Sigmoid colon (tissue), 7 donors: ENCODE measurements around the gene SPEM1. TPM values are rescaled to one million over a fixed set of nuclear protein-coding genes. Genes with fewer than 3 reads are reported as not detected.

Experiments
- DNase-seq: peaks from one replicate; pipeline ENCODE4 v3.0.0-alpha.2; 2019
- H3K27ac ChIP-seq, 4 donors: fragments of 200-600 bp; sonication (generic); one replicate each; pipeline ENCODE4 v1.5.1; 2016 to 2019; ENCODE audit warnings: mild to moderate bottlenecking in 1 of 4
- H3K27me3 ChIP-seq, 3 donors: fragments of 200-600 bp; sonication (generic); one replicate each; pipeline ENCODE4 v1.5.1; 2019; ENCODE audit warnings: mild to moderate bottlenecking in 1 of 3
- H3K36me3 ChIP-seq, 4 donors: fragments of 200-600 bp; sonication (generic); one replicate each; pipeline ENCODE4 v1.5.1; 2016 to 2019
- H3K4me1 ChIP-seq, 4 donors: fragments of 200-600 bp; sonication (generic); one replicate each; pipeline ENCODE4 v1.5.1; 2017 to 2019
- H3K4me3 ChIP-seq, 4 donors: fragments of 200-600 bp; sonication (generic); one replicate each; pipeline ENCODE4 v1.5.1; 2017 to 2019; ENCODE audit warnings: mild to moderate bottlenecking in 2 of 4, moderate library complexity in 1 of 4
- H3K9me3 ChIP-seq, 4 donors: fragments of 200-600 bp in 3 of 4; sonication (generic) in 3 of 4; one replicate each; pipeline versions ENCODE4 v1.5.1 to v1.6.1; 2013 to 2019
- CTCF ChIP-seq, 4 experiments: fragments of 450-650 bp in 3 of 4; fragments of 200-600 bp in 1 of 4; IDR thresholded peaks; one replicate each; pipeline ENCODE4 v1.5.1; 2016 to 2019; ENCODE audit warnings: antibody characterized with exemption in 4 of 4, mild to moderate bottlenecking in 3 of 4, moderate library complexity in 2 of 4
- EP300 ChIP-seq, 4 donors: sonication (generic); formaldehyde crosslinking; IDR thresholded peaks; one replicate each; pipeline ENCODE4 v1.6.1; 2017; ENCODE audit warnings: antibody characterized with exemption in 4 of 4
- POLR2A ChIP-seq, 2 donors: fragments of 450-650 bp; IDR thresholded peaks; one replicate each; pipeline ENCODE4 v1.6.1; 2016; ENCODE audit warnings: antibody characterized with exemption in 2 of 2, mild to moderate bottlenecking in 2 of 2, moderate library complexity in 2 of 2
- POLR2AphosphoS5 ChIP-seq, 4 donors: sonication (generic); formaldehyde crosslinking; IDR thresholded peaks; one replicate each; pipeline ENCODE4 v1.6.1; 2017; ENCODE audit warnings: antibody characterized with exemption in 4 of 4
- WGBS, 2 donors: extraction: QIAGEN DNeasy Blood & Tissue Kit; methylation state at CpG; one replicate each; pipeline ENCODE4 v1.1.7; 2013; 5-methylcytosine and 5-hydroxymethylcytosine counted together
- intact Hi-C: fragments of 100-400 bp; cut with DNase I; formaldehyde crosslinking; loops from one replicate; pipeline ENCODE4 v1.15.1; 2023
- polyA plus RNA-seq, 3 donors: library from polyadenylated mRNA; stranded (reverse); fragments of 200-250 nt; gene quantifications; one replicate each; pipeline ENCODE4 v1.2.3, GENCODE V29; 2013
- total RNA-seq, 4 donors: library from RNA; depleted of rRNA; stranded (reverse); fragments of >200 nt; gene quantifications; one replicate each; pipeline ENCODE4 v1.1.0, GENCODE V29; 2016
- donor health status: healthy with polysubstance abuse.
- donor health status: Bipolar disorder and iron deficiency.
- donor health status: healthy.

The SPEM1 gene, protein sequence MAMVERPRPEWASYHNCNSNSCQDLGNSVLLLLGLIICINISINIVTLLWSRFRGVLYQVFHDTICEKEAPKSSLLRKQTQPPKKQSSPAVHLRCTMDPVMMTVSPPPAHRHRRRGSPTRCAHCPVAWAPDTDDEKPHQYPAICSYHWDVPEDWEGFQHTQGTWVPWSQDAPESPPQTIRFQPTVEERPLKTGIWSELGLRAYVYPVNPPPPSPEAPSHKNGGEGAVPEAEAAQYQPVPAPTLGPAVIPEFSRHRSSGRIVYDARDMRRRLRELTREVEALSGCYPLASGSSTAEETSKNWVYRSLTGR
- total RNA-seq (not detected), polyA plus RNA-seq (not detected)

DNA sequence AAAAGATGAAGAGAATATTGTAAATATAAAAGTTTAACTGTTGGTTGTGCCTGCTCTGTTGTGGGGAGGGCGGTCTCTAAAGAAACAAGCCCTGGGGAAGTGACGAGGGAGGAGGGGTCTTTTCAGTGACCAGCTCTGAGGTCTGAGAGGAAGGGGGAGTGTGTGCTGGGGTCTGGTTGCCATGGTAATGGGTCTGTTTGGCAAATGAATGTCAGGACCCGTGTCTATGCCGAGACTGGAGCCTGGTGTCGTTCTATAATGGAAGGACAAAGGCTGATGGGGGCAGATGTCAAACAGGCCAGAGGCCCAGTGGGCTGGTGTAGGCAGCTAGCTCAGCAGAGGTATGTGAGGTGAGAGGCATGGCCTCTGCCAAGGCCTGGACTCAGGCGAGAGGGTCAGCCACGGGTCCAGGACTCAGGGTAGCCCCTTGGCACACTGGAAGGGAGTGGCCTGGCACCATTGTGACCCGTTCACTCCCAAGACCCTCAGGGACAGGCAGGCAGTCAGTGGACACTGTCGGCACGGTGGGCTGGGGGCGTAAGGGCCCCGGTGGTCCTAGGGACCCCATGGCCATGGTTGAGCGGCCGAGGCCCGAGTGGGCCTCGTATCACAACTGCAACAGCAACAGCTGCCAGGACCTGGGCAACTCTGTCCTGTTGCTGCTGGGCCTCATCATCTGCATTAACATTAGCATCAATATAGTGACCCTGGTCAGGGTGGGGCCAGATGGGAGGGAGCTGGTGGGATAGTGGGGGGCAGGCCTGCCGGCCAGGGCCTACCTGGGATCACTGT lies at the start of gene SPEM1:
Gene SPEM1 (plus strand): TSS at position 506 of the 792 bp plus-strand sequence. CDS start 61 bp downstream, at position 567.
- Histone ChIP-seq H3K9me3 (no peaks in the 10 kb centered on the region), H3K36me3 (peaks cover 0 to 30% (median 5%) of the 10 kb centered on the region in 4 donors), H3K27me3 (no peaks in the 10 kb centered on the region), H3K27ac (no peak within 1 kb of the TSS), H3K4me3 (no peak within 1 kb of the TSS), H3K4me1 (no peaks in the 10 kb centered on the region)
- DNase-seq: no peak
- intact Hi-C loops: no loop called here
- no peak for TF ChIP-seq EP300 (IDR thresholded peaks at IDR 0.05)
- WGBS, 2 donors: 84 to 87% methylated on average over 17 of the region's 17 CpGs

DNA sequence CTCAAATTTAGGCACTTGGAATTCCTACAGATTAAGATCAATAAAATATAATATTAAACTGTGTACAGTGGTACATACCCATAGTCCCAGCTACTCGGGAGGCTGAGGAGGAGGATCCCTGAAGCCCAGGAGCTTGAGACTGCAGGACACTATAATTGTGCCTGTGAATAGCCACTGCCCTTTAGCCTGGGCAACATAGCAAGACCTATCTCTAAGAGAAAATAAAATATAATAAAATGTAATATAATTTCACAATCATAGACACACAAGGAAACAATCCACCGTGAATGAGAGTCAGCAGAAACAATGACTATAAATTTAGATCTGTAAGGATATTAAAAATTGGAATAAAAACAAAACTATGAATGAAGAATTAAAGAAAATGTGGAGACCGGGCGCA lies 49.3 kb upstream of the SPEM1 start:
- H3K9me3 ChIP-seq: no peaks in the 10 kb centered on the region
- TF ChIP-seq POLR2A (IDR thresholded peaks at IDR 0.05): no peak
- no peak for TF ChIP-seq POLR2AphosphoS5 (IDR thresholded peaks at IDR 0.05)
- no peak for TF ChIP-seq CTCF (IDR thresholded peaks at IDR 0.05)
- TF ChIP-seq EP300 (IDR thresholded peaks at IDR 0.05): no peak
- no peak overlapping the region for H3K27ac ChIP-seq
- H3K36me3 ChIP-seq: no peaks in the 10 kb centered on the region
- H3K4me1 ChIP-seq: no peaks in the 10 kb centered on the region
- no peak overlapping the region for H3K4me3 ChIP-seq
- no peak for DNase-seq
- intact Hi-C loops: no loop called here
- 61 to 85% methylated on average over 4 of the region's 4 CpGs for WGBS, 2 donors
- H3K27me3 ChIP-seq: no peaks in the 10 kb centered on the region

GRCh38 chr17:7374353-7374752 lies 45.8 kb upstream of the SPEM1 start:
- no peaks in the 10 kb centered on the region for H3K9me3 ChIP-seq

GRCh38 chr17:7379134-7379533 lies 41.0 kb upstream of the SPEM1 start:
- Histone ChIP-seq H3K9me3 (no peaks in the 10 kb centered on the region), H3K4me1 (peaks cover 1 to 30% (median 28%) of the 10 kb centered on the region in 4 donors), H3K36me3 (no peaks in the 10 kb centered on the region), H3K27me3 (no peaks in the 10 kb centered on the region), H3K4me3 (no peak overlapping the region), H3K27ac (no peak overlapping the region)
- no peak for TF ChIP-seq EP300 (IDR thresholded peaks at IDR 0.05)
- no peak for TF ChIP-seq POLR2A (IDR thresholded peaks at IDR 0.05)
- TF ChIP-seq POLR2AphosphoS5 (IDR thresholded peaks at IDR 0.05): no peak
- no peak for TF ChIP-seq CTCF (IDR thresholded peaks at IDR 0.05)
- 94 to 97% methylated on average over 3 of the region's 3 CpGs for WGBS, 2 donors
- intact Hi-C loops: no loop called here
- no peak for DNase-seq

More at GRCh38 chr17:7374353-7374752, 45.8 kb upstream of the SPEM1 start:
- Histone ChIP-seq H3K27me3 (no peaks in the 10 kb centered on the region), H3K36me3 (no peaks in the 10 kb centered on the region), H3K4me1 (no peaks in the 10 kb centered on the region), H3K4me3 (no peak overlapping the region), H3K27ac (no peak overlapping the region)
- TF ChIP-seq POLR2AphosphoS5 (IDR thresholded peaks at IDR 0.05): no peak
- no peak for TF ChIP-seq CTCF (IDR thresholded peaks at IDR 0.05)
- TF ChIP-seq POLR2A (IDR thresholded peaks at IDR 0.05): no peak
- TF ChIP-seq EP300 (IDR thresholded peaks at IDR 0.05): no peak
- intact Hi-C loops: no loop called here
- WGBS, 2 donors: 95 to 97% methylated on average over 2 of the region's 2 CpGs
- no peak for DNase-seq

- peak overlapping the region; percentile 15 to 54 (median 50) for H3K4me3 ChIP-seq
- DNase-seq: peak; percentile 91
- H3K27ac ChIP-seq: peak overlapping the region; percentile 64 to 77 (median 69)
These were observed 39.8 kb upstream of the SPEM1 start for GRCh38 chr17:7380321-7380720.

More at GRCh38 chr17:7380321-7380720, 39.8 kb upstream of the SPEM1 start:
- Histone ChIP-seq H3K27me3 (no peaks in the 10 kb centered on the region), H3K36me3 (no peaks in the 10 kb centered on the region), H3K9me3 (no peaks in the 10 kb centered on the region), H3K4me1 (peaks cover 2 to 34% (median 30%) of the 10 kb centered on the region in 4 donors)
- intact Hi-C loops: loop anchor here (5.0 kb wide), 1 partner anchor 182 kb away; the partner anchor contains the start of gene SENP3
- TF ChIP-seq EP300 (IDR thresholded peaks at IDR 0.05): no peak
- no peak for TF ChIP-seq CTCF (IDR thresholded peaks at IDR 0.05)
- no peak for TF ChIP-seq POLR2A (IDR thresholded peaks at IDR 0.05)
- peak in 2 of 4 donors; percentile 21 to 50 for TF ChIP-seq POLR2AphosphoS5 (IDR thresholded peaks at IDR 0.05)
- WGBS, 2 donors: 20 to 58% methylated on average over 7 of the region's 7 CpGs
